GM18526 (cell line): ENCODE measurements around the gene DPY19L3.

Source experiments
- POLR2A ChIP-seq: IDR thresholded peaks from 3 replicates; pipeline ENCODE4 v1.6.1; 2011; ENCODE audit not compliant: insufficient read length; ENCODE audit errors: extremely low read depth

Gene DPY19L3

GRCh38 chr19:32373585-32374295 lies 31.8 kb upstream of the DPY19L3 start:
- TF ChIP-seq POLR2A = no peak

DNA sequence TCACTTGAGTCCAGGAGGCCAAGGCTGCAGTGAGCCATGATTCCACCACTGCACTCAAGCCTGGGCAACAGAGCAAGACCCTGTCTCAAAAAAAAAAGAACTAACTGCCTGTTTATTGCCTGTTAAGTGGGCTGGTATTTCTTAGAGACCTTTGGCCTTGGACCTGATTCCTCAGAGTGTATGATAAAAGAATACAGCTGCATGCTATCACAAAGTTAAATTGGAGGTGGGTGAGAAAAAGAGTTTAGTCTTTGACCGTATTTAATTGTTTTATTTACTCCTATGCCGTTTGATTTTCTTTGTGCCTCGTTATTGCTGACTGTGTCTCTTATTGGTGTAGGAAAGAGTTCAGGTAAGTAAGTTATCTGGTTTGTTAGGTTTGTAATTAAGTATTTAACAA lies 25.3 kb upstream of the DPY19L3 start:
- TF ChIP-seq POLR2A = no peak

- no peak for TF ChIP-seq POLR2A
Observed at GRCh38 chr19:32387701-32388392, 17.7 kb upstream of the DPY19L3 start.

DNA sequence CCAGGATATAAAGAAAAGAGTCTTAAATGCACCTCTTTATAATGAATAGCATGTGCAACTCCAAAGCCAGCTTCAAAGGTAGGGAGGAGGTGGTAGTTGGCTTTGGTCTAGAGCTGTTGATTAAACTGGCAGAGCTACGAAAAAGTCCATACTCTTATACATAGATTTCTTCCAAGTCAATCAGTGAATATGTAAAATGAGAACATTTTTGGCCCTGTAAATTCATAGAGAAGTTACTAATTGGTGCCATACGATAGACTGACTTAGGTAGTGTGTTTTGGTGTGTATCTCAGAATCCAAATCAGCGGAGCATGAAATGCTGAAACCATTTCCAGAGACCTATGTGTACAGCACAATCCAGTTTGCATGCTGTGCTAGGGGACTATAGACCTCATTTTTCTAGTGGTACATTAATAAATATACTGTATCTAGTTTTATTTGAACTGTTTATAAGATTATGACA lies 17.1 kb upstream of the DPY19L3 start:
- TF ChIP-seq POLR2A = no peak

GRCh38 chr19:32392901-32393300 lies 12.7 kb upstream of the DPY19L3 start:
- no peak for TF ChIP-seq POLR2A

- TF ChIP-seq POLR2A = no peak
Observed at GRCh38 chr19:32396046-32396652, 9.4 kb upstream of the DPY19L3 start.

DNA sequence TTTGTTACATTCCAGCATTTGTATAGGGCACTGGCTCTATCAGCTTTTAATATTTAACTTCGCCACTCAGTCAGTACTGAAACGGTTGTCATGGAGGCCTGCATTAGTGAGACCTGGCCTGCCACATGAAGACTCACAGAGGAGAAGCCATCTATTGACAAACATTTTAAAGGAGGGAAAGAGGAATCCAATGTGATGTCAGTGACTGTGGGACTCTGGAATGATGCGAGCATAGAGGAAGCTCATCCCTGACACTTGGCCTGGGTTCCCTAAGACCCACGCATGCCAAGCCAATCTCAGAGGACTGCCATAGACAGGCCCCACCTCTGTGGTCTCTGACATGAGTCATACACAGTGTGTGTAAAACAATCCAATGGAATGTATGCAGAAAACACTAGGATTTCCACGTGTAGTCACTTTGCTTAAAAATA lies 7.9 kb upstream of the DPY19L3 start:
- TF ChIP-seq POLR2A = no peak

DNA sequence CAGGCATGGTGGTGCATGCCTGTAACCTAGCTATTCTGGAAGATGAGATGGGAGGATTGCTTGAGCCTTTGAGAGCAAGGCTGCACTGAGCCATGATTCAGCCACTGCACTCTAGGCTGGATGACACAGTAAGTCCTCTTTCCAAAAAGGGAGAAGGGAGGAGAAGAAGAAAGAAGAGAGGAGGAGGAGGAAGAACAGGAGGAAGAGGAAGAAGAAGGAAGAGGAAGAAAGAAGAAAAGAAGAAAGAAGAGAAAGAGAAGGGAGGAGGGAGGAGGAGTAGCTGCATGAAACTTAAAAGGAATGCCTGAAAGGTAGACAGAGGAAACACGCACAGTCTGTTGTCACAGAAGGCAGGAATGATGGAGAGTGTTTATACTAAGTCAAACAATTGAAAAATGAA lies 3.6 kb upstream of the DPY19L3 start:
- TF ChIP-seq POLR2A = no peak

- no peak for TF ChIP-seq POLR2A
Observed at GRCh38 chr19:32403291-32403995, 2.1 kb upstream of the DPY19L3 start.

DNA sequence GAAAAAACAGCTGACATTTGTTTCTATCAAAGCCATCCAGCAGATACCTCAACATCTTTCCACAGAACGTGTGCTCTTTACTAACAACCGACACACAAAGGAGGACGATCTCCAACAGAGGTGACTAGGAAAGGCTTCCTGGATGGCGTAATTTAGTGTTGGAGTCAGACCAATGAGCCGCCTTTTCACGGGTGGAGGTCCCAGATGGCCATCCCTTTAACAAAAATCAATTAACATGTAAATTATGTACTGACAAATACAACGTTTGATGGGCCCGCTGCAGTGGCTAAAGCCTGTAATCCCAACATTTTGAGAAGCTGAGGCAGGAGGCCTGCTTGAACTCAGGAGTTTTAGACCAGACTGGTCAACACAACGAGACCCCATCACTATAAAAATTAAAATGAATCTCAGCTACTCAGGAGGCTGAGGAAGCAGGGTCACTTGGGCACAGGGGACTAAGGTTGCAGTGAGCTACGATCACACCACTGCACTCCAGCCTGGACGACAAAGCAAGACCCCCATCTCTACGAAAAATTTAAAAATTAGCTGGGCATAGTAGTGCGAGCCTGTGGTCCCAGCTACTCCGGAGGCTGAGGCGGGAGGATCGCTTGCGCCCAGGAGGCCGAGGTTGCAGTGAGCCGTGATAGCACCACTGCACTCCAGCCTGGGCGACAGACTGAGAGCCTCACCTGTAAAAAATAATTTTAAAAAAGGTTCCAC lies 1.2 kb upstream of the DPY19L3 start:
- TF ChIP-seq POLR2A = no peak

GRCh38 chr19:32404933-32405430 lies 588 bp upstream of the DPY19L3 start:
- TF ChIP-seq POLR2A = no peak

GRCh38 chr19:32406161-32407003 lies 812 bp downstream of the DPY19L3 start:
- TF ChIP-seq POLR2A = no peak

DNA sequence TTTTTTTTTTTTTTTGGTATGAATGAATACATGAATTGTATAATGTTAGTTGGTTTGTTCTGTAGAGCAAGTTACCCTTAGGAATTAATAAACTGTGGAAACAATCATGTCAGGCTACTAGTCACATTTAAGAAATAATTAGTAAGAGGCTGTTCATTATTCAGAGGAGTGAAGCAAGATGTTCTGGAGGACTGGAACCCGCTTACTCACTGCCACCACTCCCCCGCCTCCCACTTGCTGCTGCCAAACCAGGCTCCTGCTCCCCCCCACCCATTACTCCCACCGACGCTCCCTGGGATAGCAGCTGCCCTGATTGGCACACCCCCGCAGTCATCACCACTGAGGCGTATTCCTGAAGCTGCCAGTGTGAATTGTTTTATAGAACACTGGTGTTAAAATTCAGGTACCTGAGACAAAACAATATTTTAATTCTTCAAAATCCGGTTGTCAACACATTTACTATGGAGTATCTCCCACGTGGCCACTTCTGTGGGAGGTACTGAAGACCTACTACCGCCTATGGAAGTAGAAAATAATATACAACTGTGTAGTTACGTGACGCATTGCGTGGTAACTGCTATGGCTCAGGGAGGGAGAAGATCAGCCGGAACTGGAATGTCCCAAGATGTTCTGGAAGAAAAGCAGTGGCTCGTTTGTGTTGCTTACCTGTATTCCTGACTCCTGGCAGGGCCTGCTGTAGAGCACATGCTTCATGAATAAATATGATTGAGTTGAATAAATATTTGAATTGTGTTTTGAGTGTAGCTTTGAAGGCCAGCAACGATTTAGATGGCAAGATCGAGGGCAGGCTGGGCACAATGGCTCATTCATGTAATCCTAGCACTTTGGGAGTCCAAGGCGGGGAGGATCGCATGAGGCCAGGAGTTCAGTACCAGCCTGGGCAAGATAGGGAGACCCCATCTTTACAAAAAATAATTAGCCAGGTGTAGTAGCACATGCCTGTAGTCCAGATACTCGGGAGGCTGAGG lies 1.7 kb downstream of the DPY19L3 start:
- no peak for TF ChIP-seq POLR2A
